Measurements from ENCODE around the gene CRMP1.
"Not testable (repeated sequence)": the region's sequence is repeated elsewhere in the genome, so short reads cannot be mapped to it uniquely, and the experiment has no call there.

Gene CRMP1

DNA sequence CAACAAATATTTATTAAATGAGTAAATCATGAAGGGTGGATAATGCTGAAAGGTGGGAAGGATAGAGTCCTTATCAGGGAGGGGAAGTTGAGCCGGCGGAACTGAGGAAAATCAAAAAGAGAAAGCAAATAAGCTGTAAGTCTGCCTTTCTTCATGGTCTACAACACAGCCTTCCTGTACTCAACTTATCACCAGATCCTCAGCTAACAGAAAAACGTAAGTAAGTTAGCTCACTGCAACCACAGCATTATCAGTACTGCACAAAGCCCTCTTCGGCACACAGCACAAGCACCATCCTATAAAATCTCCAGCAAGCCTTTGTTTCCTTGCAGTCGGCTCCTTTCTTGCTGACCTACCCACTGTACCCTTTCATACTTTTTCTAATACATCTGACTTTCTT lies 70.3 kb downstream of the CRMP1 start:
- no peak for DNase-seq (ENCODE audit: low read depth)

DNA sequence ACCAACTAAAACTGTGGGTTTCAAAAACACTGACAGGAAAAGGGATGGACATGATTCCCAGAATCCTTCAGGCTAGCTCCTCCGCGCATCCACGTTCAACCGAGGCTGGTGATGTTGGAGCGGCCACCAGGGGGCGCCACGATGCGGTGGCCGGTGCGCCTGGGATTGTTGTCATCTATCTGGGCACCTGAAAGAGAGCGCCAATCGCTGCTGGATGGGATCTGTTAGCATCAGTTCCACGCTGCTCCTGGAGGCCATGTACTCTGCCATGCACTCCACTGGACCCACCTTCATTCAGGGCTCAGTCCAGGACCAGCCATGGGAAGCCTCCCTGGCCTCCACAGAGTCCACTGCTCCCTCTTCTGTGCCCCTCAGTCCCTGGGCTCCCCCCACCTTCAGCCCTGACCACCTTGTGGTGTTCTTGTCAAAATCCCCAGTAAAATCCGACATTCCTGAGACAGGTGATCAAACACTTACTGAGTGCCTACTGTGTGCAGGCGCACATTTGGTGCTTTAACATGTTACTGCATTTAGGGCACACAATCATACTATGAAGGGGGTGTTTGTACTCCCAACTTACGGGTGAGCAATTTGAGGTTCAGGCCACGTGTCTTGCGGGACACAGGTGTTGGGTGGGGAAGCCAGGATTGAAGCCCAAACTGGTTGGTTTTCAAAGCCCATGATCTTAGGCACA lies 71.1 kb downstream of the CRMP1 start:
- DNase-seq (ENCODE audit: low read depth), result no peak

- no peak for DNase-seq (ENCODE audit: low read depth)
Observed at GRCh38 chr4:5816851-5817375, 76.0 kb downstream of the CRMP1 start.

DNA sequence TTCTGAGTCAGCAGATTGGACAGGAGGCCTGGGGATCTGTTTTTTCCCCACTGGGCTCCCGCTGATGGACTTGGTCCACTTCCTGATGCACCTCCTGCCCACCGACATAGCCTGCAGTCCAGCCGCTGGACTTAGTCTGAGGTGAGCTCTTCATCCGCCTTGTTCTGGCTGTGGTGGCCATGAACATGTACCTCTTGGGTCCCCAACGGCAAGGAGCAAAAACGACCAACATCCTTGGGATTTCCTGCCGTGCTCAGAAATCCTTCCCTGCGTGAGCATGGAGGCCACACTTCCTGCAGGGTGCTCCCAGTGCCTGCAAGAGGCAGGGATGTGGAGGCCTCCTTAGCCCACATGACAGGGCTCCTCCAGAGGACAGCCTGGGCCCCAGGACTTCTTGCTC lies 76.8 kb downstream of the CRMP1 start:
- DNase-seq (ENCODE audit: low read depth), result no peak

GRCh38 chr4:5815641-5816040 lies 77.2 kb downstream of the CRMP1 start:
- no peak for DNase-seq (ENCODE audit: low read depth)

DNA sequence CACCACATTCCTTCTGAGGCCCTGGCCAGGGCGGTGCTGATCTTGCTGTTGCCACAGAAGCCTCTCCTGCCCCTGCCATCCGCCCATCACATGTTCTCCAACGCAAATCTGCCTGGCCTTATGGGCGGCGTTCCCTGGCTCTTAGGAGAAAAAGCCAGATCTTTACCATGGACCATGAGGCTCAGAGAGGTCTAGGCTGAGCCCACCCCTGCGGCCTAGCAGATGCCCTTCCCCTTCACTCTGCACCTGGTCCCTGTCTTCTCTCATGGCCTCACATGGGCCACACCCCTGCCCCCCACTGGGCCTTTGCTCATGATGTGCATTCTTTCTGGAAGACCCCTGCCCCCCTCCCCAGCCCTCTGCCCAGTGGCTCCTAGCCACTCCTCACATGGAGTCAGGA lies 78.5 kb downstream of the CRMP1 start:
- DNase-seq (ENCODE audit: low read depth), result no peak

DNA sequence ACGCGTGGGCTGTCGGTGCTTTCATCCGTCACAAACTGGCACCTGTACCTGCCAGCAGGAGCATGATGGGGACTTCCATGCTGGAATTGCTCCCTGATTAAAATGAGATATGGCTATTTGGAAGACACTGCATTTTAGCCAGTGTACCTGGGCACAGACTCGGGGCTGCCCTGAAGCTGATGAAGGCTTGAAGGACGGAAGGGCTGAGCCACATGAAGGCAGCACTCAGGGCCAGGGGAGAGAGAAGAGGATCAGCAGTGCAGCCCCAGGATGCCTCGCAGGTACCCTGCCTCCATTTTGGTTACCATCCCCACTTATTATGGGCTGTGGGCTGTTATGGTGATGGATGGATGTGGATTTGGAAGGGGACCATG lies 79.0 kb downstream of the CRMP1 start:
- DNase-seq (ENCODE audit: low read depth), result no peak

DNA sequence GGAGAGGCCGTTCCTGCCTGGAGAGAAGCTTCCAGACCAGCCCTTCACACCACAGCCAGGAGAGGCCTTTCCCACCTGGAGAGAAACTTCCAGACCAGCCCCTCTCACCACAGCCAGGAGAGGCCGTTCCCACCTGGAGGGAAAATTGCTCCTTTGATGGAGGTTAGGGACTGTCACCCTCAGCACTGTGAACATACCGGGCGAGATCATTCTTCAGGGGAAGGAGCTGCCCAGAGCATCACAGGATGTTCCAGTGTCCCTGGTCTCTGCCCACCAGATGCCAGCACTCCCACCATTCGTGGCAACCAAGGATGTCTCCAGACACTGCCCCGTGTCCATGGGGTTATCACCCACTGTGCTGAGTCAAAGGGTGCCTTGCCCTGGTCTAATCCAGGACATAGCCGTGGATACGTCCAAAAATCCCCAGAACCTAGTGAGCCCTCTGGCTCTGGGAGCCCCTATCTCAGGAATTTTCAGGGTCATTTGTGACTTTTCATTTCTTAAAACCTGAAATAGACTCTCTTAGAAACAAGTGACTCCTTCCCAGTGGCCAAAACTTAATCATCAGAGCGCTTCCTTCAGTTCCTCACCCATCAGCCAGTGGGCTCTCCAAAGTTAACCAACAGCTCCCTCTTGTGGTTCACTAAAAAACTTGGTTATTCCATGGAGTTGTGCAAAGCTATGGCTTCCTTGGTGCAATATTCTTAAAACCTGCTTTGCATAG lies 80.2 kb downstream of the CRMP1 start:
- DNase-seq (ENCODE audit: low read depth), result no peak

DNA sequence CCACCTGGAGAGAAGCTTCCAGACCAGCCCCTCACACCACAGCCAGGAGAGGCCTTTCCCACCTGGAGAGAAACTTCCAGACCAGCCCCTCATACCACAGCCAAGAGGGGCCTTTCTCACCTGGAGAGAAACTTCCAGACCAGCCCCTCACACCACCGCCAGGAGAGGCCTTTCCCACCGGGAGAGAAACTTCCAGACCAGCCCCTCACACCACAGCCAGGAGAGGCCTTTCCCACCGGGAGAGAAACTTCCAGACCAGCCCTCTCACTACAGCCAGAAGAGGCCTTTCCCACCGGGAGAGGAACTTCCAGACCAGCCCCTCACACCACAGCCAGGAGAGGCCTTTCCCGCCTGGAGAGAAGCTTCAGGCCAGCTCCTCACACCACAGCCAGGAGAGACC lies 80.8 kb downstream of the CRMP1 start:
- not testable (repeated sequence) for DNase-seq (ENCODE audit: low read depth)

GRCh38 chr4:5810770-5811430 lies 82.0 kb downstream of the CRMP1 start:
- no peak for DNase-seq (ENCODE audit: low read depth)

DNA sequence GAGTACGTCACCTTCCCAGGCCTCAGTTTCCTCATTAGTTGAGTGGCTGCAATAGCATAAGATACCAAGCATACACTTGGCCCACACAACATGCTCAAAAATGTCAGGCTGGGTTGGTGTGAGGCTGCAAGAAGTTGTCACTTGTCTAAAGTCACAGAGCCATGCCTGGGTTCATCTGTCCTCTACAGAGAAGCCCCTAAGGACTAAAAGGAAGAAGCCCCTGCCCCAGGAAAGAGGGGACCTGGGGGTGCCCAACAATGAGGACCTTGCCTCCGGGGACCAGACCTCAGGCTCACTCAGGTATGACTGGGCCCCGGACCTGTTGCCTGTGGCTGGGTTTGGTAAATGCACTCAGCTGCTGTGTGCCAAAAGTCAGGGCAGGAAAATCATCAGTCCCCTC lies 82.7 kb downstream of the CRMP1 start:
- DNase-seq (ENCODE audit: low read depth), result no peak

DNA sequence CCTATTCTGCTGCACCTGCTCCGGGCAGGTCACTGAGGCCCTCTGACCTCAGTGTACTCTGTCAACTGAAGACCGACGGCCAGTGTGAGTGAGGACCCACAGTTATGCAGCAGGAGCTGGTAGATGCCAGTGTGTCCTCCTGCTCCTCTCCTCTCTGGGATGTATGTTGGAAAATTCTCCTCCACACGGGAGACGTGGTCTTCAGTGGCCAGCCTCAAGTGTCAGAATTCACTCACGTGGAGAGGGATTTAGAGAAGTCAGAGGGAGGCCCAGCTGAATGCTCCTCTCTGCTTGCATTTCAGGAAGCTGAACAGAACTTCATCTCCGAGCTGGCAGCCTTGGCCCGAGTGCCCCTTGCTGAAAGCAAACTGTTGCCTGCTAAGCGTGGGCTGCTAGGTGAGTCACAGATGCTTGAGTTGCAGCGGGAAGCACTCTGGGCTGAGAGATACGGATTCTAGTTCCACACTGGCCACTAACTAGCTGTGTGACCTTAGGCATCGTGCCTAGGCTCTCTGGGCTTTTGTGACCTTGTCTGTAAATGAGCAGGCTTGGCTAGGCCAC lies 83.6 kb downstream of the CRMP1 start:
- no peak for DNase-seq (ENCODE audit: low read depth)

DNA sequence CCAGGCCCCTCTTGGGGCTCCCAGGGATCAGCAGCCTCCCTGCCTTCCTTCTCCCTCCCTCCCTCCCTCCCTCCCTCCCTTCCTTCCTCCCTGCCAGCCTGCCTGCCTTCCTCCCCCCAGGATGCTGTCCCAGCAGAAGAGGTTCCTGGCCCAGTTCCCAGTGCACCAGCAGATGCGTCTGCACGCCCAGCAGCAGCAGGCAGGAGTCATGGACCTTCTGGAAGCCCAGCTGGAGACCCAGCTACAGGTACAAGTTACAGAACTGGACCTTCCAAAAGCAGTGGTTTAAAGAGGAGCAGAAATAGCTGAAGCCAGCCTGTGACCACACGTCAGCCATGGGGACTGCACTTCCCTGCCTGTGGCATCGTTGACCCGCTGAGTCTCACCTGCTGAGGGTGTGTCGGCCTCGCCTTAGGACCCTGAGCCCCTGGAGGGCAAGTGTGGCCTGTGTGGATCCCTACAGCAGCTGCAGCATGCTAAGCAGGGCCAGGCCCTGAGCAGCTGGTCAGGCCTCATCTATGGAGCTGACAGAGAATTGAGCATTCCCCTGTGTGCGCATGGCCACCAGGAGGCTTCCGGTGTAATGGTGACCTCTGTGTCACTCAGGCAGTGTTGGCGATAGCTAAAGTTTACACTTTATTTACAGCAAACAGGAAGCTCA lies 84.7 kb downstream of the CRMP1 start:
- no peak for DNase-seq (ENCODE audit: low read depth)

DNA sequence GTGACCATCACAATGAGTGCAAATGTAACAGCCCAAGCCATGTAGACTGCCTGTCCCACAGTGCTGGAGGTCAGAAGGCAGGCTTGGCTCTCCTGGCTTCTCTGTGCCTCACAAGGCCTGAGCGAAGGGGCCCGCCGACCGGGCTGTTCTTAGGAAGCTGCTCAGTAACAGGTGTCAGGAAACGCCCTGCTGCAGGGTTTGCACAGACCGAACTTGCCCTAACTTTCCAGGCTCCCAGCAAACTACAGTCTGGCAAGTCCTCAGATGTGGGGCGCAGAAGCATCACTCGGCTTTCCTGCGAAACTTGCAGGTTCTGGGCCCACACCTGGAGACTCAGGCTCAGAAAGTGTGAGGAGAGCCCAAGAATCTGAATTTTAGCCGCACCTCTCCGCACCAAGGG lies 87.6 kb downstream of the CRMP1 start:
- no peak for DNase-seq (ENCODE audit: low read depth)

DNA sequence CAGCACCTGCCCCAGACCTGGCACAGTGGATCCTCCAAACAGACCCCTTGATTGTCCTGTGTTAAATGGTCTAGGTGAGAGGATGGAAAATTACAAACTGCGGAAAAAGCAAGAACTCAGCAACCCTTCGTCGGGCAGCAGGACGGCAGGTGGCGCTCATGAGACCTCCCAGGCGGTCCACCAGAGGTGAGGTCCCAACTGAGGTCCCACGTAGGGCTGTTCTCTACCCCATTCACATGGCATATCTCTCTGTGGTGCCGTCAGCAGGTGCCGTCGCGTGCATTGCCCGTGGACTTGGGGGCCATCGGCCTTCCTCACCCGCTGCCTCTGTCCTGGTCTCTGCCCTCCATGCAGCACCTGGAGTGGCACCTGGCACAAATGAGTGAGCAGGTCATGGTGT lies 88.2 kb downstream of the CRMP1 start:
- DNase-seq (ENCODE audit: low read depth), result no peak

DNA sequence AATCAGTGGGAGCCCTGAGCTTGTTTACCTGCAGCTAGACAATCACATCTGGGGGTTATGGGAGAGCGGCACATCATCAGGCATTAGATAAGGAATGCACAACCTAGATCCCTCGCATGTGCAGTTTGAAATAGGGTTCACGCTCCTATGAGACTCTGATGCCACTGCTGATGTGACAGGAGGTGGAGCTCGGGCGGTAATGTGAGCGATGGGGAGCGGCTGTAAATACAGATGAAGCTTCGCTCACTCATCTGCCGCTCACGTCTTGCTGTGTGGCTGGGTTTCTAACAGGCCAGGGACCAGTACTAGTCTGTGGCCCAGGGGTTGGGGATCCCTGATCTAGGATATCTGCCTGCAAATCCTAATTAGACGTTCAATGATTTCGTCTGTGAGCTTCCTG lies 90.3 kb downstream of the CRMP1 start:
- no peak for DNase-seq (ENCODE audit: low read depth)

- DNase-seq (ENCODE audit: low read depth), result no peak
Observed at GRCh38 chr4:5801696-5802095, 91.2 kb downstream of the CRMP1 start.

DNA sequence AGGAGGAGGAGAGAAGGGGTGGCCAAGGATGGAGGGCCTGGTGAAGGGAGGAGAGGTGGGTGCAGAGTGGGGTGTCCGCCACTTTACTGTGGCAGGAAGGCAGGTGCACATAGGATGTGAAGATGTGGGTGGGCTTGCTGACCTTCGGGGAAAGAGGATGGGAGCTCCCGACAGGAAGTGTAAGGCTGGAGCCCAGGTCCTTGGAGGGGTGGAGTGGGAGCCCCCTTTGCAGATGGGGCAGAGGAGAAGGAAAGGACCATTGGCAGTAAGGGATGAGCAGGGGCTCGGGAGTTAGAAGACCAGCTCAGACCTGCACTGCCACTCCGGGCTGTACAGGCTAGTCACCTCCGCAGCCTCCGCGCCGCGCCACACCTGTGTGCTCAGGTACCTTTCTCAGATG lies 92.4 kb downstream of the CRMP1 start:
- no peak for DNase-seq (ENCODE audit: low read depth)

GRCh38 chr4:5799406-5799805 lies 93.5 kb downstream of the CRMP1 start:
- DNase-seq (ENCODE audit: low read depth), result no peak

DNA sequence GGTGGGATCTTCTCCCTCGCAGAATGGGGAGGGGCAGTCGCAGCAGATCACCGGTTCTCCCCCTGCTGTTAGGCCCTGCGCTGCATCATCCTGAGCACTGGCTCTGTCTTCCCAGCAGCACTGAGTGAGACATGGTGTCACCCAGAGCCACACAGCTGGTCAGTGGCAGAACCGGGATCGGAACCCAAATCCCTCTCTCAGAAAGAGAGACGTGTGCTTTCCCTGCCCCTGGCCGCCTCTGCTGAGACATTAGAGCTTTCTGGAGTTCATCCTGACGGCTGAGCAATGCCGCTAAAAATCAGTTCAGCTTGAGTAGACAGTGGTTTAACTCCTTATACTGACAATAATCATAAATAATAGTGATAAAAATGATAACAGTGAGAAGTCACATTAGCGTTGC lies 93.9 kb downstream of the CRMP1 start:
- no peak for DNase-seq (ENCODE audit: low read depth)

DNA sequence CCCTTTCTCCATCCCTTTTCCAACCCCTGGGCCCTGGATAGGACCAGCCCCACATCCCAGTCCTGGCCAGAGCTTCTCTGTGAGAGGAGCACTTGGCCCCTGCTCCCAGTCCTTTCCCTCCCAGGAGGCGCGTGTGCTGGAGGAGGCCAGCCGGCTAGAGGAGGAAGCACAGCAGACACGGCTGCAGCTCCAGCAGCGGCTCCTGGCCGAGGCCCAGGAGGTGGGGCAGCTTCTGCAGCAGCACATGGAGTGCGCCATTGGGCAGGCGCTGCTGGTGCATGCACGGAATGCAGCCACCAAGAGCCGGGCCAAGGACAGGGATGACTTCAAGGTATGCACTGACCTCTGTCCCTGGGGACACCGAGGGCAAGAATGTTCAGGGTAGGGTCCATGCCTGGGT lies 94.4 kb downstream of the CRMP1 start:
- DNase-seq (ENCODE audit: low read depth), result no peak

- DNase-seq (ENCODE audit: low read depth), result no peak
Observed at GRCh38 chr4:5797866-5798265, 95.0 kb downstream of the CRMP1 start.

Data from stimulated activated CD8-positive, alpha-beta memory T cell treated with anti-CD3 and anti-CD28 coated beads, Interleukin-4, amount 100 ng/mL, for 24 hours (primary cell).